NCI-H446 (cell line): Measurements from ENCODE around the gene KCNH6.

Experiments used
- DNase-seq, 2 experiments: peaks; one replicate each; lab custom pipeline; 2025; lab: John Stamatoyannopoulos, UW

The KCNH6 gene

DNA sequence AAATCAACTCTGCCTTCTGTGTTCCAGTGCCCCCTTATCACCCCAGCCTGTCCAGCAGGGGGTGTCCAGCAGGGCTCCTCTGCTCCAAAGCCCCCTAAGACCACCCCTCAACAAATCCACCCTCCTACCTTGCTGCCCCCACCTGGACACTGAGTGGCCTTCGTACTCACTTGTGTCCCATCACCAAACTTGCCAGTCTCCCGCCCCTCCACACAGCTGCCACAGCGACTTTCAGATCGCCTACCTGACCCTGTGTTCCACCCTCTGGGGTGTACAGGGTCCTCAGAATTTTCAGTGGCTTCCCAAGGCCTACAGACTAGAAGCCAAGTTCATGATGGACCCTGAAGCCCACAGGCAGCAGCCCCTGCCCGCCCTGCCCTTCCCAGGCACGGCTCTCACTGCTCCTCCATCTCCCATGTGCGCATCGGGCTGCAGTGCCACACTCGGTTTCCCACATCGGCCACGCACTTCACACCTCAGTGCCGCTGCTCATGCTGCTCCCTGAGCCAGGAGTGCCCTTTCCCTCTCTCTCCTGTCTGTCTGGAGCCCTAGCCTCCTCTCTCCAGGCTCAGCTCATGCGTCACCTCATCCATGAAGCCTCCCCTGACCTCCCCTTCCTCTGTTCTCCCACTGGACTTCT, 11.8 kb downstream of the KCNH6 start:
- no peak for DNase-seq

DNA sequence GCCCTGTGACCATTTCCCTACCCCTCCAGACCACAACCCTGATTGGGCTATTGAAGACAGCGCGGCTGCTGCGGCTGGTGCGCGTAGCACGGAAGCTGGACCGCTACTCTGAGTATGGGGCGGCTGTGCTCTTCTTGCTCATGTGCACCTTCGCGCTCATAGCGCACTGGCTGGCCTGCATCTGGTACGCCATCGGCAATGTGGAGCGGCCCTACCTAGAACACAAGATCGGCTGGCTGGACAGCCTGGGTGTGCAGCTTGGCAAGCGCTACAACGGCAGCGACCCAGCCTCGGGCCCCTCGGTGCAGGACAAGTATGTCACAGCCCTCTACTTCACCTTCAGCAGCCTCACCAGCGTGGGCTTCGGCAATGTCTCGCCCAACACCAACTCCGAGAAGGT, 12.5 kb downstream of the KCNH6 start:
- DNase-seq, result no peak

DNA sequence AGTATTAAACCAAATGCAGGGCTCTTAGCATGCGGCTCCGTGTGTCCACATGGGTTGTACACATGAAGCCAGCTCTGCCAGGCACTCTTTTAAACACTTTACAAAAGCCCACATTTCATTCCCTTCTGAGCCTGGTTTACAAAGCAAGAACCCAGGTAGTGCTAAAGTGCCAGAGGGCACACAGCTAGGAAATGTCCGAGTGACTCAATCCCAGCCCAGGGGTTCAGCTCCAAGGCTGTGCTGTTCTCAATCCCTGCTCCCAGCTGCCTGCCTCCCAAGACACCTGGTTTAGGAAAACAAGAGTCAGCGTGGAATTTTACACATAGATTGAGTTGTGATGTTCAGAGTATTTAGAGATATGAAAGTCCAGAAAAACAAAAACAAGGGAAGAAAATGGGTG, 13.8 kb downstream of the KCNH6 start:
- DNase-seq, result no peak

DNA sequence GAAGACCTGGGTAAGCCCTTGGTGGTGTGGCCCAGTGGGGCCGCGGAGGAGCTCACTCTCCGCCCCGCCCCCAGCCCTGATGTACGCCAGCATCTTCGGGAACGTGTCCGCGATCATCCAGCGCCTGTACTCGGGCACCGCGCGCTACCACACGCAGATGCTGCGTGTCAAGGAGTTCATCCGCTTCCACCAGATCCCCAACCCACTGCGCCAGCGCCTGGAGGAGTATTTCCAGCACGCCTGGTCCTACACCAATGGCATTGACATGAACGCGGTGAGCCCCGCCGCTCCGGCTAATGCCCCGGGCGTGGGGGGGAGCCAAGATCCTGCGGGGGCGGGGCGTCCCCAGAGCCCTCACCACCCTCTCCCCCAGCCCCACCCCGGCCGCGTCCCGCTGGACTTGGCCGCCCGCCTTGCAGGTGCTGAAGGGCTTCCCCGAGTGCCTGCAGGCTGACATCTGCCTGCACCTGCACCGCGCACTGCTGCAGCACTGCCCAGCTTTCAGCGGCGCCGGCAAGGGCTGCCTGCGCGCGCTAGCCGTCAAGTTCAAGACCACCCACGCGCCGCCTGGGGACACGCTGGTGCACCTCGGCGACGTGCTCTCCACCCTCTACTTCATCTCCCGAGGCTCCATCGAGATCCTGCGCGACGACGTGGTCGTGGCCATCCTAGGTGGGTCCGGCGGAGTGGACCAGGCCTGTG, 15.0 kb downstream of the KCNH6 start:
- DNase-seq, result no peak

DNA sequence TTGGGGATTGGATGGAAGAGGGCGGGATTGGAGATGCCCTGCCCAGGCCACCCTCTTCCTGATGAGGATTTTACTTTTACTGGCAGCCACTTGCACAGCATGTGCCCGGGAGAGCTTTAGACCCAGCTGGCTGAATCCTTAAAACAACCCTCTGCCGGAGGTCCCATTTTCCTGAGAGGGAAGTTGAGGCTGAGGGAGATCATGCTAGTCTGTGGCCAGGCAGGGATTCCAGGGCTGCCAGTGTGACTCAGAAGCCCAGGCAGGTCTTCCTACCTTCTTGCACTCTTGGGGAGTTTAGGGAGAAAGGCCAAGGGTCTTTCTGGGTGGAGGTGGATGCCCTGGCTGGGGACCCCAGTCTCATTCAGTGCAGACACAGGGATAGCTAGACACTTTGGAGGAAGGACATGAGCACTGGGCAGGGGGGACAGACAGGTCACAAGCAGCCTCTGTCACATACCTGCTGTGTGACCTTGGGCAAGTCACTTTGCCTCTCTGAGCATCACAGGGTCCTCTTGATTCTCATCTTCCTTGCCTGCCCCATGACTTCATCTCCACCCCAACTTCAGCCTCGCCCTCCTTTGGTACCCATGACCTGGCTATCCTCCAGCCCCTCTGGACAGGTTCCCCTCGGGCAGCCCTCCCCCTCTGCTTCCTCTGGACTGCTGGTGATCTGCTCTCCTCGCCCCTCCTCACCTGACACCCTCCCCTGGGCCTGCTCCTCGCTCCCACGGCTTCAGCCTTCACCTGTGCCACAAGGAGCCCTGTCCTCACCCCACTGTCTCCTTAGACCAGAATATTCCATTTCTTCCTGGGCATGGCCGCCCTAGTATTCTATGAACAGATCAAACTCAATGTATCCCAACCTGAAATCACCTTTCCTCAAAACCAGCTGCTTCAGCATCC, 15.8 kb downstream of the KCNH6 start:
- no peak for DNase-seq

DNA sequence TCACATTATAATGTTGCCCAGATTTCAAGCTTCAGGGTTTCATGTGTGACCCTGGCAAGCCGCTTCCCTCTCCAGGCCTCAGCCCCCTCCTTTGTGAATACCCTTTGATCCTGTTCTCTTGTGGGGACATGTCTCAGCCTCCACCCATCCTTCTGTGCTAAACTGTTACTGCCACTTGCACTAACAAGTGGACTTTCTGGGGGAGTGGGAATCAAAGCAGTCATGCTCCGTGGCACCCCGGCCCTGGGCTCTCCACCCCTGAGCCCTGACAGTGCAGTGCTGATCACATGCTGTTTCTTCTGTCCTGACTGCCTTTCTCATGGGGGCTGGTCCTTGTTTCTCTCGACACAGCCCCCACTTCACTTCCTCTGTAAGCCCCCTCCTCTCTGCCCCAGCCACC, 17.4 kb downstream of the KCNH6 start:
- no peak for DNase-seq

DNA sequence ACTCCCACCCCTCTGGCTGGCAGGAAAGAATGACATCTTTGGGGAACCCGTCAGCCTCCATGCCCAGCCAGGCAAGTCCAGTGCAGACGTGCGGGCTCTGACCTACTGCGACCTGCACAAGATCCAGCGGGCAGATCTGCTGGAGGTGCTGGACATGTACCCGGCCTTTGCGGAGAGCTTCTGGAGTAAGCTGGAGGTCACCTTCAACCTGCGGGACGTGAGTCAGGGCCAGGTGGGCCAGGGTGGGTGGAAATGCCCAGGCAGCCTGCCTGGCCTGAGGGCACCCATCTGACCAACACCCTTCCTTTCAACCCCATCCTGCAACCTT, 19.0 kb downstream of the KCNH6 start:
- DNase-seq, result no peak

DNA sequence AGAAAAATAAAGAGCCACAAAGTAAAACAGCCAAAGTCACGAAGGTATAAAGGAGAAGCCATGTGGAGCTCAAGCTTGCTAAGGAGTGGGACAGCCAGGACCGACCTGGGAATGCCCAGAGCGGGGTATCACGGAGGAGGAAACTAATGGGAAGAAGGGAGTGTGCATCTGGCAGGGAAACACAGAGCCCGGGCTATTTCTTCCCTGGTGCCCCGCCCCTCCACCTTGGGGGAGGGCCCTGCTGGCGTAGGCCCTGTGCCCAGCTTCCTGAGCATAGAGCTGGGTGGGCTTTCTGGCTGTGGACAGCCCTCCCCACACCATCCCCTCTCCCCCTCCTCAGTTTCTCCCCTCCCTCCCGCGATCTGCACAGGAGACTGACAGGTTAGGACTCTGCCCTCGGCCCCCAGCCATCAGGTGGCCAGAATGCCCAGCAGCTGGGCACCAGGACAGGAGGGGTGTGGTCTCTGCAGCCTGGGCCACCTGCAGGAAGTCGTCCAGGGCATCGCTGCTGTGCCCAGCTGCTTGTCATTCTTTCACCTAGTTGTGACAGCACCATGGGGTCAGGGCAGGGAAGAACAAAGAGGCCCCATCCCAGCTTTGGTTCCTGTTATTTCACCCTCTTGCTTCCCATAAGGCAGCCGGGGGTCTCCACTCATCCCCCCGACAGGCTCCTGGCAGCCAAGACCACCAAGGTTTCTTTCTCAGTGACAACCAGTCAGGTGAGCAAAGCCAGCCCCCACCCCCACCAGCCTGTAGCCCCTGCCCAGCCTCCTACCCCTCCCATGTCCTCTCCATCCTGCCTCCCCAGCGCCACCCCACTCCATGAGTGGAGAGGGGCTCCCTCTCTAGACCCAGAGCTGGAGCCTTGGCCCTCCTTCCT, 20.0 kb downstream of the KCNH6 start:
- DNase-seq, result no peak

DNA sequence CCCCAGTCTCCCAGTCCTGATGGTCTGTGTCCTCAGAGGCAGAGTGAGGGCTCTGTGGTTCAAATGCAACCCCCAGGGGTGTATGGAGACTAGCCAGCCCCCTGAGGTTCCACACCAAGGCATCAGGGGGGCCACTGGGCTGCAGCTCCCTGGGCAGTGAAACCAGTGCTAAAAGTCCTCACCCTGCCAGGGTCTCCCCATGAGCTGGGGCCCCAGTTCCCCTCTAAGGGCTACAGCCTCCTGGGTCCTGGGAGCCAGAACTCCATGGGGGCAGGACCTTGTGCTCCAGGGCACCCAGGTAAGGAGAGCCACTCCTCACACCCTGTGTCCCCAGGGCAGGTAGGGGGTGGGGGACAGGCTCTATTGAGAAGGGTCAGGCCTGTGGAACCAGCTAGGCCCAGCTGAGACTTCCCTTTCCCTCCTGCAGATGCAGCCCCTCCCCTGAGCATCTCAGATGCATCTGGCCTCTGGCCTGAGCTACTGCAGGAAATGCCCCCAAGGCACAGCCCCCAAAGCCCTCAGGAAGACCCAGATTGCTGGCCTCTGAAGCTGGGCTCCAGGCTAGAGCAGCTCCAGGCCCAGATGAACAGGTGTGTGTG, 20.8 kb downstream of the KCNH6 start:
- DNase-seq, result no peak

DNA sequence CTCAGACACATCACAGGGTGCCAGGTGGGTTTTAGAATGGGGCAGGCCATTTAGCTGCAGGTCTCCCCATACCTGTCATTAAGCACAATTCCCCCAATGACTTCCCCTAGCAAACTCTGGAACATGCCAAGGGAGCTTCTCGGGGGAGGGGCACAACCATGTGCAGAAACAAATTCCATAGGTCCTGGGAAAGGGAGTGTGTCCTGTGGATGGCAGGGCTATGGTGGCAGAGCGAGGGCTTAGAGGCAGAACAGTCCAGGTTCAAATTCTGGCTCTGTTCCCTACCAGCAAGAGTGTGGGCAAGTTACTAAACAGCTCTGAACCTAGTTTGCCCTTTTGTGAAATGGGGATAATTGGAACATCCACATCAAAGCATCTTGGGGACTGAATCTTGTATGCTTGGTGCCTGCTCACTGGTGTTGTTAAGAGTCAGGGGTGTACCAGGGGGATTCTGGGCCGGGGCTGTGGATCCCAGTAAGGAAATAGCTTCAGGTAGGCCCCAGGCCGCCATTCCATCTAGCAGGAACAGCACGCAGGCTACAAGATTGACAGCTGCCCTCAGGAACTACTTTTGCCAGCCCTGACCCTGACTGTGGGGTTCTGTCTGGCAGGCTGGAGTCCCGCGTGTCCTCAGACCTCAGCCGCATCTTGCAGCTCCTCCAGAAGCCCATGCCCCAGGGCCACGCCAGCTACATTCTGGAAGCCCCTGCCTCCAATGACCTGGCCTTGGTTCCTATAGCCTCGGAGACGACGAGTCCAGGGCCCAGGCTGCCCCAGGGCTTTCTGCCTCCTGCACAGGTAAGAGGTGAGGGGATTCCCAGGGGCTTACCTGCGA, 21.5 kb downstream of the KCNH6 start:
- DNase-seq, result no peak

DNA sequence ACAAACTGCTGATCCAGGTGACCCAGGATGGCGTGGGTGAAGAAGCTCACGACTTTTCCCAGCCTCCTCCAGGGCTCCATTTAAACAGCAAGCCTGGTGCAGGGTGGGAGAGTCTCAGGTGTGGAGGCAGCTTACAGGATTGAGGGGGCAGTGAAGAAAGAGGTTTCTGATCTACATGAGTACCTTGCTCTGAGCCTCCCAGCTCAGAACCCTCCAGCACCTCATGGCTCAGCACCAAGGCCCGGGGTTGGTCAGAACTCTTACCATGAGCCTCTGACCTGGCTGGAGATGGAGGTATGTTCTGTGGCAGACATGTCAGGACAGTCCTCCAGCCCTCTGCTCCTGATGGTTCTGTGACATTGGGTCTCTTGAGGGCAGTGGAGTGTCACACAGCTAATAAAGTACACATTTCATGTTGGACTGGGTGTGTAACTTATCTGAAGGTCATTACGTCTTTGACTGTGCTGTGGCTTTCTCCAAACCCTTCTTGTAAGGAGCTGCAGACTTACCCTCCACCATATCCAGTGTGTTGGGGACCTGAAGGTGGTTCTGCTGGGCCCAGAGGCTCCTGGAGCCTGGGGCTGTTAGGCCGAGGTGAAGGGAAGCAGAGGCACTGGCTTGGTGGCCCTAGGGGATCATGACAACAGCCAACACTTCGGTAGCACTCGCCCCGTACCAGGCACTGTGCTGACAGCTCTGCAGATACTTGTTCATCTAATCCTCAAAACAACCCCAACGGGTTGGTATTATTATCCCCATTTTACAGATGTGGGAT, 23.3 kb downstream of the KCNH6 start:
- DNase-seq, result no peak

DNA sequence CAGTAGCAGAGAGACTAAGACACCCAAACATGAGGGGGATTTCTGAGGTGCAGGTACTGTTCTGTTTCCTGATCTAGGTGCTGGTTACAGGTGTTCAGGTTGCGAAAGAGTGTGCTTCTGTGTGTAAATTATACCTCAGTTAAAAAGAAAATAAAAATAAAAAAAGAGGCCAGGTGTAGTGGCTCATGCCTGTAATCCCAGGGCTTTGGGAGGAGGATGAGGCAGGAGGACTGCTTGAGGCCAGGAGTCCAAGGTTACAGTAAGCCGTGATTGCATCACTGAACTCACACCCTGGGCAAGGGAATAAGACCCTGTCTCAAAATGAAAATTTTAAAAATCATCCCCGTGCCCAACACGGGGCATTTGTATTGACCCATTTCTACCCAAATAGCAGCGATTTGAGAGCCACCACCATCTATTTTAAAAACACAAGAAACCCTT, 23.9 kb downstream of the KCNH6 start:
- no peak for DNase-seq

DNA sequence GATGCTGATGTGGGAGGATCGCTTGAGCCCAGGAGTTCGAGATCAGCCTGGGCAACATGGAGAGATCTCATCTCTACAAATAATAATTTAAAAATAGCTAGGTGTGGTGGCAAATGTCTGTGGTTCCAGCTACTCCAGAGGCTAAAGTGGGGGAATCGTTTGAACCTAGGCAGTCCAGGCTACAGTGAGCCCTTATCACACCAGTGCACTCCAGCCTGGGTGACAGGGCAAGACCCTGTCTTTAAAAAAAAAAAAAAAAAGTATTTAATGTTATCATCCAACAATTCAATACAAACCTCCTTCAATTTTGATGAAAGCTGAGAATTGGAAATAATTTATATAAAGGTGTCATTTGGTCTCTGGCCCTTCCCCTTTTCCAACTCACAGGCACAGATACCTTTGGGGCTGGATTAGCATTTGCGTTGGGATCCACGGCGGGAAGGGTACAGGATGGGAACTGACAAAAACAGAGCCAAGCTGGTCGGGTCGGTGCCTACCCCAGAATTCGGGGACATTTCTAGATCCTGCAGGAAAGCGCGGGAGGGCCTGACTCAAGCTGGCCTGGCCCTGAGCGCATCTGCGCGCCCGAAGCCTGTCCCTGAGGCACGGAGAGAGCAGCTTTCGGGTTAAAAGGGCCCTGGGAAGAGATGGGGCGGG, 26.3 kb downstream of the KCNH6 start:
- DNase-seq, result no peak

DNA sequence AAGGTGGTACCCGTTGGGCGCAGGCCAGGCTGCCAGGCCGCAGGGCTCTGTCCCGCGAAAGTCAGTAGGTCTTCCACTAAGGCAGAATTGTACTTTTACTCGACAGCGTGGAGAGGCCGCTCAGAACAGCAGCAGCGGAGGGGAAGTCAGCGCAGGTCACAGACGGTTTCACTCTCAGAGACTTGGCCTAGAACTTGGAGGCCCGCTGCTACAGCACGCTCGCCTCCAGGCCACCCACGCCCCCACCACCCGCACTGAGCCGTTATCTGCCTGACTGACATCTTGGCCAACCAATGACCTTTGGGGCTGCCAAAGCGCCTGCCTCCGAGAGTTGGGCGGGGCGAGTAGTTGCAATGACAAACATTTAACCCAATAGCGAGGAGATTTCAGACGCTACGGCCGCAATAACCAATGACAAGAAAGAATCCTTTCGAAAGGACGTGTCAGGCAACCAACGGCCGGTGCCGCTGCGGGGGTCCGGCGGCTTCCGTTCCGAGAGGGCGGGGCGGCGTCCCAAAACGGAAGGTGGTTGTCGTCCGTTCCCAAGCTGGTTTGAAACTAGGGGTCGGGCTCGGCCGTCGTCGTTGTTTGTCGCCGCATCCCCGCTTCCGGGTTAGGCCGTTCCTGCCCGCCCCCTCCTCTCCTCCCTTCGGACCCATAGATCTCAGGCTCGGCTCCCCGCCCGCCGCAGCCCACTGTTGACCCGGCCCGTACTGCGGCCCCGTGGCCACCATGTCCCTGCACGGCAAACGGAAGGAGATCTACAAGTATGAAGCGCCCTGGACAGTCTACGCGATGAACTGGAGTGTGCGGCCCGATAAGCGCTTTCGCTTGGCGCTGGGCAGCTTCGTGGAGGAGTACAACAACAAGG, 27.0 kb downstream of the KCNH6 start, which contains the start of gene DCAF7:
DCAF7 (plus strand) TSS at position 532 of the 871 bp plus-strand sequence; CDS start at position 733, 201 bp downstream.
- DNase-seq, result peak; percentile 98 to 99

DNA sequence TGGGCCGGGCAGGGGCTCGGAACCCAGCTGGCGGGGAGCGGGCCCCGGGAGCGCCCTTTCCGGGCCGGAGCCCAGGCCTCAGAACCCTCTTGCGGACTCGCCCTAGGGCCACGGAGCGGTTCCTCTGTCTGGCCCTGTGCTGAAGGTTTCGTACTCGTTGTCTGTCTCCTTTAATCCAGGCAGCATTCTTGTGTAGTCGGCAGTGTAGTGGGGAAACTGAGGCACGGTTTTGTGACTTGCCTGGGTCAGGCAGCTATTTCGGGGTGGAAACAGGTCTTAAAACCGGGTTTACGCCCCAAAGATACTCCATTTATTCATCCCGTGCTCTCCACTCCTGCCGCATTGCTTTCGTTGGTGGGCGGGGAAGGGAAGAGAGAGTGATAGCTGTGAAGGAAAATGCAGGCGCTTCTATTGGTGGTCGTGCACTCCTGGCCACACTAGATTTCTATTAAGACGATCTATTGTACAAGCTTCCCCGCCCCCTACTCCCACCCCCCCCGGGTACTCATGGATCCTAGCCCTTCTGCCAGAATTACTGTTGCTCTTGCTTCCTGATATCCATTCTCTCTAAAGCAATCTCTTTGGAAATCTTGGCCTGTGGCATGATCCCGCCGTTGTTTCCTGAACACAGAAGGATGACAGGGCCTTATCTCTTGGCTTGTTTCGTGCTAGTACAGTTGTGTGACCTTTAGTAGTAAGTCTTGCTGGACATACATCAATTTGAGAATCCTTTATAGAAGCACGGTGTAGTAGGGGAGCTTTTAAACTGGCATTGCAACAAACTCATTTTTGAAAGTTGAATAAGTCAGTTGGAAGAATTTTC, 27.9 kb downstream of the KCNH6 start:
- DNase-seq, result peak in 1 of 2 experiments; percentile 40

DNA sequence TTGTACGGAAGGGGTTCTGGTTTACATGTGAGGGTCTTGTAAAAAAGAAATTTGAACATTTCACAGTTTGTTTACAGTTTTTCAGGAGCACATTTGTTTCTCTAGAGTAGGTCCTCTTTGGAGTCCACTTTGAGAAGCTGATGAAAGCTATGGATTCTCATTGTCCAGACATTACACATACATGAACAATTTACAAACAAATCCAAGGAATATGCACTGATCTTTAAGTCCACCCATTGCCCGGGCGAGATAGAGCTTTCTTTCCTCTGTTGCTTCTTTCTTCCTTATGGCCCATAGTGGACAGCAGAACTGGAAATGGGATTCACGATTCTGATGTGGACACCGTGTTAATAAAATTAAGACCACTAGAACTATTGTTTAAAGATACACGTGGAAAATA, 29.1 kb downstream of the KCNH6 start:
- no peak for DNase-seq

DNA sequence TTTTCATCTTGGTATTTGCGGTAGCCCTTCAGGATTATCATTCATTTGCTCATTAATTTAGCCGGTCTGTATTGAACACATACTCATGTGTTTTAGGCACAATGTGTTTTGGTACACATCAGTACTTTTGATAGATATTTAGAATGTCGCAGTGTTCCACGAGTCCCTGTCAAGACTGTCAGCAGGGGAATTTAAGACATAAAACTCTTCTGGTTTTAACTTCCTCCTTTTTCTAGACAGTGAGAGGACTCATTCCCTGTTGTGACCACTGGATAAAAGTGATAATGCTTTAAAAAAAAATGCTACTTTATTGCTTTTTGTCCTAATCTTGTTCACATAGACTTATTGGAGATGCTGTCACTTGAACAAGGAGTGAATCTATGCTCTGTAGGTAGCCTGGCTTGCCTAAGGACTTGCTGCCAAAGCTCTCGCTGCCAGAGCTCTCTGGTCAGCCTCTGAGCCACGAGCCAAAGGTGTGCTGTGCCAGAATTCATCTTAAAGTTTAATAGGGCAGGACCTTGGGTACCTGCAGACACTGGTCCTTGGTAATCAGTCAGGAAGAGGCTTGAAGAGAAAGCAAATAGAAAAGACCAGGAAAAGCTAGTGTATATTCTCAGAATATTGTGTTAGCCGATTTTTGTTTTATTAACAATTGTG, 32.5 kb downstream of the KCNH6 start:
- no peak for DNase-seq
